HG02943 (cell line): ENCODE data around the gene TOPAZ1.

Experiments
- ATAC-seq: cut with Tn5 transposase; IDR thresholded peaks from one replicate; pipeline ENCODE4 v1.9.1; 2021; ENCODE audit warnings: mild to moderate bottlenecking, low read depth, moderate library complexity; ENCODE audit not compliant: unreplicated experiment

Gene TOPAZ1

GRCh38 chr3:44240061-44240460 is 1.6 kb upstream of the TOPAZ1 start:
- ATAC-seq: no peak

- no peak for ATAC-seq
These were observed 1.0 kb downstream of the TOPAZ1 start for GRCh38 chr3:44242721-44243120.

GRCh38 chr3:44248152-44248551 is 6.5 kb downstream of the TOPAZ1 start:
- no peak for ATAC-seq

- no peak for ATAC-seq
These were observed 10.8 kb downstream of the TOPAZ1 start for GRCh38 chr3:44252332-44252959.

- no peak for ATAC-seq
These were observed 17.7 kb downstream of the TOPAZ1 start for GRCh38 chr3:44259404-44259803.

GRCh38 chr3:44264146-44264545 is 22.5 kb downstream of the TOPAZ1 start:
- no peak for ATAC-seq

GRCh38 chr3:44265815-44266214 is 24.1 kb downstream of the TOPAZ1 start:
- ATAC-seq: no peak

- no peak for ATAC-seq
These were observed 30.5 kb downstream of the TOPAZ1 start for GRCh38 chr3:44272191-44272590.

GRCh38 chr3:44277925-44278324 is 36.2 kb downstream of the TOPAZ1 start:
- ATAC-seq: no peak

GRCh38 chr3:44280077-44280476 is 38.4 kb downstream of the TOPAZ1 start:
- no peak for ATAC-seq

- no peak for ATAC-seq
These were observed 38.9 kb downstream of the TOPAZ1 start for GRCh38 chr3:44280631-44281030.

- no peak for ATAC-seq
These were observed 43.3 kb downstream of the TOPAZ1 start for GRCh38 chr3:44284949-44285348.

GRCh38 chr3:44289882-44290462 is 48.3 kb downstream of the TOPAZ1 start:
- no peak for ATAC-seq

GRCh38 chr3:44292276-44292675 is 50.6 kb downstream of the TOPAZ1 start:
- ATAC-seq: no peak

GRCh38 chr3:44292947-44293346 is 51.3 kb downstream of the TOPAZ1 start:
- ATAC-seq: no peak

GRCh38 chr3:44297255-44297654 is 55.6 kb downstream of the TOPAZ1 start:
- no peak for ATAC-seq

GRCh38 chr3:44301746-44302145 is 60.1 kb downstream of the TOPAZ1 start:
- no peak for ATAC-seq

GRCh38 chr3:44309500-44309899 is 67.8 kb downstream of the TOPAZ1 start:
- no peak for ATAC-seq

GRCh38 chr3:44318891-44319311 is 77.2 kb downstream of the TOPAZ1 start:
- no peak for ATAC-seq

GRCh38 chr3:44321335-44321734 is 79.6 kb downstream of the TOPAZ1 start:
- no peak for ATAC-seq

GRCh38 chr3:44323341-44323955 is 81.8 kb downstream of the TOPAZ1 start:
- ATAC-seq: no peak

GRCh38 chr3:44324584-44324983 is 82.9 kb downstream of the TOPAZ1 start:
- no peak for ATAC-seq
